Measurements from ENCODE around the gene ADAMTS16.
"Not testable (repeated sequence)": the region's sequence is repeated elsewhere in the genome, so short reads cannot be mapped to it uniquely, and the experiment has no call there.

The ADAMTS16 gene, protein sequence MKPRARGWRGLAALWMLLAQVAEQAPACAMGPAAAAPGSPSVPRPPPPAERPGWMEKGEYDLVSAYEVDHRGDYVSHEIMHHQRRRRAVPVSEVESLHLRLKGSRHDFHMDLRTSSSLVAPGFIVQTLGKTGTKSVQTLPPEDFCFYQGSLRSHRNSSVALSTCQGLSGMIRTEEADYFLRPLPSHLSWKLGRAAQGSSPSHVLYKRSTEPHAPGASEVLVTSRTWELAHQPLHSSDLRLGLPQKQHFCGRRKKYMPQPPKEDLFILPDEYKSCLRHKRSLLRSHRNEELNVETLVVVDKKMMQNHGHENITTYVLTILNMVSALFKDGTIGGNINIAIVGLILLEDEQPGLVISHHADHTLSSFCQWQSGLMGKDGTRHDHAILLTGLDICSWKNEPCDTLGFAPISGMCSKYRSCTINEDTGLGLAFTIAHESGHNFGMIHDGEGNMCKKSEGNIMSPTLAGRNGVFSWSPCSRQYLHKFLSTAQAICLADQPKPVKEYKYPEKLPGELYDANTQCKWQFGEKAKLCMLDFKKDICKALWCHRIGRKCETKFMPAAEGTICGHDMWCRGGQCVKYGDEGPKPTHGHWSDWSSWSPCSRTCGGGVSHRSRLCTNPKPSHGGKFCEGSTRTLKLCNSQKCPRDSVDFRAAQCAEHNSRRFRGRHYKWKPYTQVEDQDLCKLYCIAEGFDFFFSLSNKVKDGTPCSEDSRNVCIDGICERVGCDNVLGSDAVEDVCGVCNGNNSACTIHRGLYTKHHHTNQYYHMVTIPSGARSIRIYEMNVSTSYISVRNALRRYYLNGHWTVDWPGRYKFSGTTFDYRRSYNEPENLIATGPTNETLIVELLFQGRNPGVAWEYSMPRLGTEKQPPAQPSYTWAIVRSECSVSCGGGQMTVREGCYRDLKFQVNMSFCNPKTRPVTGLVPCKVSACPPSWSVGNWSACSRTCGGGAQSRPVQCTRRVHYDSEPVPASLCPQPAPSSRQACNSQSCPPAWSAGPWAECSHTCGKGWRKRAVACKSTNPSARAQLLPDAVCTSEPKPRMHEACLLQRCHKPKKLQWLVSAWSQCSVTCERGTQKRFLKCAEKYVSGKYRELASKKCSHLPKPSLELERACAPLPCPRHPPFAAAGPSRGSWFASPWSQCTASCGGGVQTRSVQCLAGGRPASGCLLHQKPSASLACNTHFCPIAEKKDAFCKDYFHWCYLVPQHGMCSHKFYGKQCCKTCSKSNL

DNA sequence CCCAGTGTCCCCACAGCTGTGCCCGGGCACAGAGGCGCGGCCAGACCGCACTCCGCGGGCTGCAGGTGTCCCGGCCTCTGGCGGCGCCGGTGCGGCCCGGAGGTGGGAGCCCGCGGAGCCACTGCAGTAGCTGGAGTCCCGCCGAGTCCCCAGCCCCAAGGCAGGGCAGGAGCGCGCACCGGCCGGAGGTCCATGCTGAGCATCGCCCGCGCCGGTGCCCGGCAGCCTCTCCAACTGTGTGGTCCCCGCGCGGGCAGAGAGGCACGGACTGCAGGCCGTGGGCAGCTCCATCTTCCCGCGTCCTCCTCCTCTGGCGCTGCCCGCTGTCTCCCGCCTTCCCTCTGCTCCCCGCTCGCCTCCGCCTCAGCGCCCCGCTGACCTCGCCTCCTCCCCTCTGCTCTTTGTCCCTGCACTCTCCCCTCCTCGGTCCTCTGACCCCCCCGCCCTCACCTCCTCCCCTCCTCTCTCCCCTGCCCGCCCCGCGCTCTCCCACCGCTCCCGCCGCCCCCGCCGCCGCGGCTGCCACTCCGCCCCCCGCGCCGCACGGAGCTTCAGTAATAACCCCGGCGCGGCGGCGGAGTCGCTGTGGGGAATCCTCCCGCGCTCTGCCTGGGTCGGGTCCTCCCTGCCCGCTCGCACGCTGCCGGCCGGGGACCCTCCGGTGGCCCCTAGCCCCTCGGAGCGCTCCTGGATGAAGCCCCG, at the start of gene ADAMTS16:
Gene ADAMTS16, plus strand, starts transcription at position 554 of the 702 bp plus-strand sequence. Its CDS starts 138 bp downstream, at position 692.
- no peak for DNase-seq

DNA sequence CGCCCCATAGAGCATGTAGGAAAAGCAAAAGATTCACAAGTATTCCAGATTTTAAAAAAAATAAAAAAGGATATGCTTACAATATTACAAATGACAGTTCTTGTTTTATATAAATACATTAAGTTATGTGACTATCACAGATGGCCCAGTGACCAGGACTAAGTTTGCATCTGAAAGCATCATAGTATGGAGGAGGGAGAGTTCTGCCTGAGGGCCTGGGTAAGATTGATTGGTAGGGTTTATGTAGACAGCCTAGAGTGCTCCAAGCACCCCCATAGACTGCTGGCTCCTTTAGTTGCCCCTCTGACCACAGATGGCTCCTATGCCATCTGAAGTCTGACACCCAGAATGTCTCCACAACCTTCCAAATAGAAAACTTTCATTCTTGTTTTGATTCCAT, 48.0 kb upstream of the ADAMTS16 start:
- DNase-seq: no peak

DNA sequence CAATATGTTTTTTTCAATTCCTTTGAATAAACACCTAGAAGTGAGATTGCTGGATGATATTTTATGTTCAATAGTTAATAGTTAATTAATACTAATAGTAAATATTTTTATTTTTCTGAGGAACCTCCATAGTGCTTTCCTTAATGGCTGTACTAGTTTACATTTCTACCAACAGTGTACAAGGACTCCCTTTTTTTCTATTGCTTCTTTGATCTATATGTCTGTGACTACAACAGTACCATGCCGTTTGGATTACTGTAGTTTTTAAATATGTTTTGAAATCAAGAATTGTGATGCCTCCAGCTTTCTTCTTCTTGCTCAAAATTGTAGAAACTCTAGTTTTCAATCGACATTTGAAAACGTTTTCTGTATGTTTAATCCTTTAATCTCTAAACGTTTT, 39.5 kb upstream of the ADAMTS16 start:
- no peak for DNase-seq

DNA sequence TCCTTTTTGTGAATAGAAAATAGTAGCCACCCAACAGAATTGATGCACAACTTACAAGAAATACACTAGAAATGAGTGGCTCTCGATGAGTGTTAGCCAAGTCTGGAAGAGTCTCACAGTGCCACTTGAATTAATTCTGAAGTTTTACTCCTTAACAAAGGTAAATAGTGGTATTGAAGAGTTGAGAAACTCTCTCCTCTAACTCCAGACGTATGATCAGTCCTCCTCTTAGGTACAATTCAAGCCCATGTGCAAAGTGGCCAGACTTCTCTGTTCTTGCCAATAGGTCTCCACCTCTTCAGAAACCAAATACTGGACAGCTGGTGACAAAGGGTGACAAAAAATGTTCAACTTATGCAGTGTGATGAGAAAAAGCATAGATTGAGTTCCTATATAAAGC, 38.5 kb upstream of the ADAMTS16 start:
- no peak for DNase-seq

DNA sequence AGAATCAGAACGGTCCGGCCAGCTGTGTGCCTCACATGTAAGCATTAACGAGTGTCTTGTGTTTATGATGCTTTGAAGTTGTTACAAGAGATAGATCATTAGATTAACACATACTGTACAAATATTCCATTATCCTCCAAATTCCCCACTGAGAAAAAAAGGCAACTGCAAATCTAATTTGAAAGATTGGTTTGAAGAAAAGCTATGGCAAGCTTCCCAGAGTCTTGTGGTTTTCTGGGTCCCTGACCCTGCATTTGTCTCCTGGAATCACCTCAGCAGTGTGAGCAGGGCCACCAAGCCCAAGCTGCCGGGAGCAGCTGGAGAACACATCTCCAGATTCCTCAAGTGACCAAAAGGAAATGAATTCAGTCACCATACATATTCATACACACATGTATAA, 36.9 kb upstream of the ADAMTS16 start:
- no peak for DNase-seq

DNA sequence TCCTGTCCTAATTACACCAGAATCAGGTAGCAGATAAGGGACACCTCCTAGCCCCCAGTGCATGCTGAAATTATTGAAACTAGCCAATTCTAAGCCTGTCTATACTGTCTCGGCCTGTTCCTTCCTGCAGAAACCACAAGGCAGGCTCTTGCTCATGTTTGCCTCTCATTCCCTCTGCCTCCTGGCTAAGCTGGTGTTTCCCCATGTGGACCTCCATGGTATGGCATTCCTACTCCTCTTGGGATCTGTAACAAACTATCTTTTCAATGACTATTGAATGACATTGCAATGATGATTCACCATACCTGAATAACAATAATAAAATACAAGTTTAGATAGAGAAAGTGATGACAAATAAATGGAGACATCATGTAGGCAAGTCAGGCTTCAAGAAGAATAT, 35.6 kb upstream of the ADAMTS16 start:
- DNase-seq: no peak

DNA sequence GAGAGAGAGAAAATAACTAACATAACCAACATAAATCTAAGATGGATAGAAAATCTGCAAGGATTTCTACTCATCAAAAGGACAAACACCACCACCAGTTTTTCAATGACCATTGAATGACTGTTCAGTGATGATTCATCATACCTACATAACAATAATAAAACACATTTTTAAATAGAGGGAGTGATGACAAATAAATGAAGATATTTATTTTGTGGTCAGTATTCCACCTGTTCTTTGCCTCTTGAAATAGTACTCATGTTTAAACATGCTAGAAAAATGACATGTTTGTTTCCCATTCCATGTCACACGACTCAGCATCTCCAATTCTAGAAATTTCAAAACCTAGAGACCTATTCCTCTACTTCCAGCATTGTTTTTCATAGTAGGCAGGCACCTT, 34.6 kb upstream of the ADAMTS16 start:
- DNase-seq: no peak

DNA sequence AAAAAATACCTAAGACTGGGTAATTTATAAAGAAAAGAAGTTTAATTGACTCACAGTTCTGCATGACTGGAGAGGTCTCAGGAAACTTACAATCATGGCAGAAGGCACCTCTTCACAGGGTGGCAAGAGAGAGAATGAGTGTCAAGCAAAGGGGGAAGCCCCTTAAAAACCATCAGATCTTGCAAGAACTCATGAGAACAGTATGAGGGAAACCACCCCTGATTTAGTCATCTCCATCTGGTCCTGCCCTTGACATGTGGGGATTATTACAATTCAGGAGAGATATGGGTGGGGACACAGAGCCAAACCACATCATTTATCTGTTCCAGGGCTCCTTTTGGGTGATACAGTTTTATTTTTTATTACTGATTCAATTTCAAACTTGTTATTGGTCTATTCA, 23.2 kb upstream of the ADAMTS16 start:
- DNase-seq: no peak

DNA sequence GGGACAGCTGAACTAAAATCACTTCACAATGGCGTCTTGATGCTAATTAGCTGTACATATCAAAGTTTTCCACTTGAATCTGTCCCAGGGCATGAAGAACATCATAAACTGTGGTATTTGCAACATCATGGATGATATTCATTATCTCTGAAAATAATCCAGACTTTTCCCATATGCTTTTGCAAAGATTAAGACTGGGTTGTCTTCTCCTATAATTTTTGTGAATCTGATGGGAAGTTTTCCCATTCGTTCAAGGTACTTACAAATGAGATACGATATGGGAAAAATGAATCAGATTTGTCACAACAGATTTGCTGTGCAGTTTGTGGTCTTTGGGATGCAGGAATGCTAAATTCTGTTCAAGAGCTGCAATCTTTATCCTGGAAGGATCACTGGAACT, 17.4 kb upstream of the ADAMTS16 start:
- no peak for DNase-seq

DNA sequence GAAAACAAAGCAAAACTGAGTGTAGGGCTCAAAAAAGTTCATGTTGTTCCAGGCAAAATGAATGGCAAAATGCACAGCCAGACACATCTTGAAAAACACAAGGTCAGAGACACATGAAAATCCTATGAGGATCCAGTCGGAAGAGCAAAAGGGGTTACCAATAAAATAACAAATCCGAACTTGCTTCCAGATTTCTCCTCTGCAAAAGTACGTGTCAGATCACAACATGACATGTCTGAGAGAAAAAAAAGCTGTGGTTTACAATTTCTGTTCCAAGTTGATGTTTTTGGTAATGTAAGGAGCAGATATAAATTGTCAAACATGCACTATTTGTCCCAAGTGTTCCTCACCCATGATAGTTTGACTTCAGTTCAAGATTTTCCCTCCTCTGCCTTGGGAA, 15.9 kb upstream of the ADAMTS16 start:
- DNase-seq: no peak

DNA sequence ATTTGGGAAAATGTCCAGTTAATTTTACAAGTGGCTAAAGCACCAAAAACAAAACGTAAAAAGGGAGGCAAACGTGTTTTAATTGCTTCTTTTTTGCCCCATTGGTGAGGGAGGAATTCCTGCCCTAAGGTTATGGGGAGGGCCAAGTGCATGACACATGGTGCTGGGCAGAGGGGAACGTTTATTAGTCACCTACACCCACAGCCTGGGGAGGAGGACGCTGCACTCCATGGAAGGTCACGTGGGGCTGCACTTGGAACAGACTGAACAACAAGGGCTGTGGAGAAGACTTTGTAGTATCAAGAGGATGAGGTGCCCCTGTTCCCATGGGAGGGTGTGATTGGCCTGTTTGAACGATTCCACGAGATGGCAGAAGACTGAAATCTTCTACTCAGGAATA, 13.7 kb upstream of the ADAMTS16 start:
- DNase-seq: no peak

DNA sequence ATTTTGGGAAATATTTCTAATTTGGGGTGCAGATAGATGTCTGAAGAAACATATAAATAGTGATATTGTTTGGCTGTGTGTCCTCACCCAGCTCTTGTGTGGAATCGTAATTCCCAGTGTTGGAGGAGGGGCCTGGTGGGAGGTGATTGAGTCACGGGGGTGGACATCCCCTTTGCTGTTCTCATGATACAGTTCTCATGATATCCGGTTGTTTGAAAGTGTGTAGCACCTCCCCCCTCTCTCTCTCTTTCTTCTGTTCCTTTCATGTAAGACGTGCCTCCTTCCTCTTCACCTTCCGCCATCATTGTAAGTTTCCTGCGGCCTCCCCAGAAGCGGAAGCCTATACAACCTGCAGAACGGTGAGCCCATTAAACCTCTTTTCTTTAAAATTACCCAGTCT, 11.4 kb upstream of the ADAMTS16 start:
- no peak for DNase-seq

DNA sequence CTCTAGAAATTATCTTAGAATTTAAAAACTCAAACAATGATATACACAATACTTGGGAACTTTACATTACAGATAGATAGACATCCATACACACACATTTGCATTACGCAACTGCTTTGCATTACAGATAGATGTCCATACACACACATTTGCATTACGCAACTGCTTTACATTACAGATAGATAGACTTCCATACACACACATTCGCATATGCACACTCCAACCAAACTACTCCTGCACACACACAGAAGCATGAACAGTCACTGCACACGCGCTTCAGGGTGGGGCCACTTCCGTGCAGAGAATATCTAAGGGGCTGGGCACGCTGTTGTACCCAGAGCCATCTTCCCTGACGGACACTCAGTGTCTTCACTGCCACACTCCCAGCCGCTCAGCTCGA, 7.9 kb upstream of the ADAMTS16 start:
- DNase-seq: no peak

DNA sequence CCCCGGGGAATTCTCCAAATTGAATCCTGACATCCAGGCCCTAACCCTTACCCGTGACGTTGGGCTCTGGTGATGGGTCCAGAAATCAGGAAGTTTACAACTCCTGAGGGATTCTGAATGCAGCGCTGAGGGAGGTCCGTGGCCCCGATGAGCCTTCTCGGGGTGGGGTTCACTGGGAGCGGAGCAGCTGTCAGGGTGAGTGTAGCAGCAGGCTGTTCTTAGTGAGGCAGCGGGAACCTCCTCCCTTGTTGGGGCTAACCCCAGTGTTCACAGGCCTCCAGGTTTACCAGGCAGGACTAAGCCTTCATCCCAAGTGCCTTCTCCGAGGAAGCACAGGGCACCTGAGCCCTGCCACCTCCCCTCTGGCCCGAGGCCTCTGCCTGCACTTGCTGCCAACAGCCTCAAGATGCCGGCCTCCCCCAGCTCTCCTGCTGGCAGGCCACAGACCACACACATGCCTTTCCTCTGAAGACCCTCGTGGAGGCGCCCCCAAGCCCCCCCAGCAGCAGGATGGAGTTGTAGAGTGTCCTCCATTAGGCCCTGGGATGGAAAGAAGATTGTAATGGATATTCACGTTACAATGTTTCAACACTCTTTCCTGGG, 7.3 kb upstream of the ADAMTS16 start:
- no peak for DNase-seq

DNA sequence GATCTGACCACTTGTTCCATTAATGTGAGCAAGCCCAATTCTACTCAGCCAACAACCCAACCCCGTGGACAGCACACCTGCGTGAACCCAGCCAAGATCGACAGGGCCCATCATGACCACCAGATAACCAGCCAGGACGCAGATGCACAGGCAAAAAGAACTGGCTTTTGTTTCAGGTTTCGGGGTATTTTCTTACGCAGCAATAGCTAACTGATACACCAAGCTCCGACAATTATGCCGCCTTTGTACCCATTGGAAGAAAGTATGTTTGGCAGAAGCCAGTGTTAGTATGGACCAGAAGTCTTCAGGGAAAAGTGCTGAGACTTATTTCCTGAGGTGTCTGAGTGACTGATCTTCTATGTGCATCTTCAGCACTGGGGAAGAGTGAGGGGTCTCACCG, 6.0 kb upstream of the ADAMTS16 start:
- no peak for DNase-seq

DNA sequence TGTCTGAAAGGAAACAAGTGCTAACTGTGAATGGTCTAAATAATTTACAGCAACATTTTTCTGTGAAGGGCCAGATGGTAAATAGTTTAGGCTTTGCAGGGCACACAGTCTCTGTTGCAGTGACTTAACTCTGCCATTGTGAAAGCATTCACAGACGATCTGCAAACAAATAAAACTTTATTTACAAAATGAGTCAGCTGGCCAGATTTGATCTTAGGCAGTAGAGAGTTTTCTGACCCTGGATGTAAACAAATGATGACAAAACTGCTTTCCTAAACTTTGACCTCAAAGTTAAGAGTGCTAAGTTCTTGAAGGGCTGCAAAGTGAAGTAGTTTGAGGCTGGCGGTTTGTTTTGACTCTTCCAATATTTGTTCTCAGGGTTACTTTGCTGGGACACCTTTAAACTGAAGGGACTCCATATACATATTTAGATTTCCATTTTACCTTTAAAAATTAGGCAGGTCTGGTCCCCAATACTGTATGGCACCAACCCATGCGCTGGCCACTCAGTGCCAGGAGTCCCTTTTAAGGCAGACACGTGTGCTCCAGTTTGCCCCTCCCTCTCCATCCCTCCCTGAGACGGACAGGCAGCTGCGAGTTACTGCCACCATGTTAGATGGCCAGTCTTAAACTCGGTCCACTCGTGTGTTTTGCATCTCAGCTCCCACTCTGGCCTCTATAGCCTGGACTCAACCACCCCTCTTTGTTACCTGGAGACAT, 4.0 kb upstream of the ADAMTS16 start:
- no peak for DNase-seq

DNA sequence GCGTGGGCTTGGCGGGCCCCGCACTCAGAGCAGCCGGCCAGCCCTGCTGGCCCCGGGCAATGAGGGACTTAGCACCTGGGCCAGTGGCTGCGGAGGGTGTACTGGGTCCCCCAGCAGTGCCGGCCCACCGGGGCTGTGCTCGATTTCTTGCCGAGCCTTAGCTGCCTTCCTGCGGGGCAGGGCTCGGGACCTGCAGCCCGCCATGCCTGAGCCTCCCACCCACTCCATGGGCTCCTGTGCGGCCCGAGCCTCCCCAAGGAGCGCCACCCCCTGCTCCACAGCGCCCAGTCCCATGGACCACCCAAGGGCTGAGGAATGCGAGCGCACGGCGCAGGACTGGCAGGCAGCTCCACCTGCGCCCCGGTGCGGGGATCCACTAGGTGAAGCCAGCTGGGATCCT, 2.3 kb upstream of the ADAMTS16 start:
- not testable (repeated sequence) for DNase-seq

DNA sequence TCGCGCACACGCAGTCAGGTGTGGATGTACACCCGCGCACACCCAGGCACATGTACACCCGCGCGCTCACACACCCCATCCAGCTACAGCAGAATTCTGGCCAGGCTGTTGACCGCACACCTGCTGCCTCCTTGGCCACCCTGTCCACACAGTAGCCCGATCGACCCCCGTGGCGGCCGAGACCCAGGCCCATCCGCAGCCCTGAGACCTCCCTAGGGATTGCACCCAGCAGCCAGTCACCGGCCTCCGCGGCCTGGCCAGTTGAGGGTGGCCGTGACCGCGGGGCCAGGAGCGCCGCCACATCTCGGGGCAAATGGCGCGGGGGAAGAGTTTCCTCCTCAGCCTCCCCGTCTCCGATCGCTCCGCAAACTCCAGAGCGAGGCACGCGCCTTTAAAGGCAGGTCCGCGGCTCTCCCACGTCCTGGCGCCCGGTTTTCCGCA, 774 bp upstream of the ADAMTS16 start:
- no peak for DNase-seq

DNA sequence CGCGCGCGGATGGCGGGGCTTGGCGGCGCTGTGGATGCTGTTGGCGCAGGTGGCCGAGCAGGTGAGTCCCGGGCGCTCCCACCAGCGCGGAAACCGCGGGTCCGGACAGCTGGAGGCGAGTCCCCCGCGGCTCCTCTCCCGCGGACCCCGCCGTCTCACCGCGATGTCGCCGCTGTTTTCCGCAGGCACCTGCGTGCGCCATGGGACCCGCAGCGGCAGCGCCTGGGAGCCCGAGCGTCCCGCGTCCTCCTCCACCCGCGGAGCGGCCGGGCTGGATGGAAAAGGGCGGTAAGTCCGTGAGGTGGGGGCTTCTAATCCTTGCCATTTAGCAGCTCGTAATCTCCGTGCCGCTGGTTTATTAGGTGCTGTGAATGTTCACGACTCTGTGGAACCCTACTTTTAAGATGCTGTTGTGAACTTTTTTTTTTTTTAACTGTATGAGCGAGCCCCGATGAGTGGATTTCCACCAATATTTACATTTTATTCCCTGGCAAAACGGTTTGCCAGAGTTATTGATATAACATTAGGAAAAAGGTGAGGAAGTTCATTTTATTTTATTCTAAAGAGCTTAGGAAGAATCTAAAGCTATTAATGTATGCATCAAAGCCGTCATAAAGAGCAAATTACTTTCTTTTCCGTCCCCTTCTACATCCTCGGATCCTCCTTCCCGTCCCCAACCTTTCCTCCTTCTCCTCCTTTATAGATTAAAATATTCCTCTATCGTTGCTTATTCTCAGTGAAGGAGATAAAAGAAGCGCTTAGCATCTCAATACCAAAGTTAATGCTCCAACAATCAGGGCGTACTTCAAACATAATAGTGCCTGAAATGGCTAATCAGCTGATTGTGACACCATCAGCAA, 579 bp downstream of the ADAMTS16 start:
- DNase-seq: no peak

DNA sequence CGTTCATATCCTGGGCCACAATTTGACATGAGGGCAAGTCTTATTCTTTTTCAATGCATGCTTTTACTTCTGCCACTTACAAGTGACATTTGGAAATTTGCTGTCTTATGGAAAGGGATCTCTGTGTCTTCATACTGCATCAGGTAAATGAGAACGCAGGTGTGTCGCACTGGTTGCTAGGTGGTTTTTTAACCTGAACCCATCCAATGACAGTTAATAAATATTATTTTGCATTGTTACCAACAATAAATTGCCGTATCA, 1.1 kb downstream of the ADAMTS16 start:
- DNase-seq: no peak
